HEK293 (cell line): Measurements from ENCODE around the gene TMEM41A.

Experiments used
- CTCF ChIP-seq: fragments of 450-650 bp; formaldehyde crosslinking; IDR thresholded peaks from 2 replicates; pipeline ENCODE4 v1.5.1; 2016; ENCODE audit warnings: missing biosample characterization, missing genetic modification characterization
- PATZ1 ChIP-seq: fragments of 450-650 bp; formaldehyde crosslinking; IDR thresholded peaks from 2 replicates; pipeline ENCODE4 v1.5.1; 2016; ENCODE audit warnings: missing biosample characterization, missing genetic modification characterization
- YY1 ChIP-seq: fragments of 450-650 bp; formaldehyde crosslinking; IDR thresholded peaks from 2 replicates; pipeline ENCODE4 v1.5.1; 2018; ENCODE audit warnings: missing biosample characterization, missing genetic modification characterization
- ZBTB21 ChIP-seq: fragments of 450-650 bp; formaldehyde crosslinking; IDR thresholded peaks from 2 replicates; pipeline ENCODE4 v1.5.1; 2017; ENCODE audit warnings: missing biosample characterization, missing genetic modification characterization
- ZNF530 ChIP-seq: fragments of 450-650 bp; formaldehyde crosslinking; IDR thresholded peaks from 2 replicates; pipeline ENCODE4 v1.5.1; 2016; ENCODE audit warnings: low read depth, missing biosample characterization, missing genetic modification characterization

- TF ChIP-seq ZNF530 (tag by site-specific recombination) (no peak), PATZ1 (tag by site-specific recombination) (no peak), ZBTB21 (tag by site-specific recombination) (no peak), CTCF (no peak), YY1 (no peak)
These were observed 19.4 kb downstream of the TMEM41A start for GRCh38 chr3:185479373-185479945.
